Thoracic aorta (tissue), 2 donors: ENCODE data around the gene MIPEP. TPM values are rescaled to one million over a fixed set of nuclear protein-coding genes. Genes with fewer than 3 reads are reported as not detected.

Experiments
- ATAC-seq: fragments of 150-250 bp; one replicate; pipeline ENCODE4 v1.8.0; 2017; ENCODE audit warnings: low read depth; ENCODE audit not compliant: insufficient number of reproducible peaks, low FRiP score
- DNase-seq: peaks from one replicate; pipeline ENCODE4 v3.0.0-alpha.2; 2020; ENCODE audit warnings: low spot score
- H3K27ac ChIP-seq, 2 donors: fragments of 200-600 bp; sonication (generic); 1 replicate in 1 of 2; 2 replicates in 1 of 2; pipeline ENCODE4 v1.5.1; 2016; ENCODE audit warnings: mild to moderate bottlenecking in 2 of 2, moderate library complexity in 2 of 2
- H3K27me3 ChIP-seq: fragments of 200-600 bp; sonication (generic); replicated peaks from 2 replicates; pipeline ENCODE4 v1.6.0; 2016; ENCODE audit warnings: mild to moderate bottlenecking; ENCODE audit not compliant: insufficient read depth
- H3K36me3 ChIP-seq: fragments of 200-600 bp; sonication (generic); one replicate; pipeline ENCODE4 v1.5.1; 2016
- H3K4me1 ChIP-seq, 2 donors: fragments of 200-600 bp; sonication (generic); 1 replicate in 1 of 2; 2 replicates in 1 of 2; pipeline versions ENCODE4 v1.5.1 to v1.6.0; 2016; ENCODE audit warnings: low read depth in 2 of 2, mild to moderate bottlenecking in 1 of 2; ENCODE audit not compliant: control insufficient read depth in 1 of 2
- H3K4me3 ChIP-seq: fragments of 200-600 bp; sonication (generic); 2 replicates; pipeline ENCODE4 v1.5.1; 2016; ENCODE audit warnings: mild to moderate bottlenecking
- H3K9me3 ChIP-seq: fragments of 200-600 bp; sonication (generic); 2 replicates; pipeline ENCODE4 v1.5.1; 2016
- total RNA-seq, 2 donors: library from RNA; depleted of rRNA; stranded (reverse); fragments of >200 nt; gene quantifications; one replicate each; pipeline versions ENCODE4 v1.1.0 to v1.2.3, GENCODE V29; 2016
- TF ChIP-seq, protein P1 (sequence below): fragments of 200-600 bp; sonication (generic); IDR thresholded peaks from one replicate; pipeline ENCODE4 v1.5.1; 2019; ENCODE audit warnings: antibody characterized with exemption

Gene MIPEP
- total RNA-seq, 2 donors from 2014 or later: 11.6 to 12.0 TPM

- Histone ChIP-seq H3K27me3 (no peaks in the 10 kb centered on the region), H3K9me3 (no peaks in the 10 kb centered on the region), H3K4me1 (no peaks in the 10 kb centered on the region), H3K4me3 (no peak overlapping the region), H3K27ac (no peak overlapping the region), H3K36me3 (no peaks in the 10 kb centered on the region)
- DNase-seq: no peak
- no peak for ATAC-seq
- TF ChIP-seq, protein P1, sequence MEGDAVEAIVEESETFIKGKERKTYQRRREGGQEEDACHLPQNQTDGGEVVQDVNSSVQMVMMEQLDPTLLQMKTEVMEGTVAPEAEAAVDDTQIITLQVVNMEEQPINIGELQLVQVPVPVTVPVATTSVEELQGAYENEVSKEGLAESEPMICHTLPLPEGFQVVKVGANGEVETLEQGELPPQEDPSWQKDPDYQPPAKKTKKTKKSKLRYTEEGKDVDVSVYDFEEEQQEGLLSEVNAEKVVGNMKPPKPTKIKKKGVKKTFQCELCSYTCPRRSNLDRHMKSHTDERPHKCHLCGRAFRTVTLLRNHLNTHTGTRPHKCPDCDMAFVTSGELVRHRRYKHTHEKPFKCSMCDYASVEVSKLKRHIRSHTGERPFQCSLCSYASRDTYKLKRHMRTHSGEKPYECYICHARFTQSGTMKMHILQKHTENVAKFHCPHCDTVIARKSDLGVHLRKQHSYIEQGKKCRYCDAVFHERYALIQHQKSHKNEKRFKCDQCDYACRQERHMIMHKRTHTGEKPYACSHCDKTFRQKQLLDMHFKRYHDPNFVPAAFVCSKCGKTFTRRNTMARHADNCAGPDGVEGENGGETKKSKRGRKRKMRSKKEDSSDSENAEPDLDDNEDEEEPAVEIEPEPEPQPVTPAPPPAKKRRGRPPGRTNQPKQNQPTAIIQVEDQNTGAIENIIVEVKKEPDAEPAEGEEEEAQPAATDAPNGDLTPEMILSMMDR: no peak
These were observed 206.1 kb downstream of the MIPEP start for GRCh38 chr13:23683084-23683483.

- DNase-seq: no peak
- ATAC-seq: no peak
- H3K27ac ChIP-seq: no peak overlapping the region
- no peaks in the 10 kb centered on the region for H3K27me3 ChIP-seq
- no peaks in the 10 kb centered on the region for H3K4me1 ChIP-seq
- TF ChIP-seq, protein P1: no peak
- H3K9me3 ChIP-seq: no peaks in the 10 kb centered on the region
- no peak overlapping the region for H3K4me3 ChIP-seq
- H3K36me3 ChIP-seq: no peaks in the 10 kb centered on the region
These were observed 208.1 kb downstream of the MIPEP start for GRCh38 chr13:23680845-23681669.

Other genes starting within 250 kb of the MIPEP start
- gene C1QTNF9B, start 8.1 kb upstream of the MIPEP start, total RNA-seq: not detected